Mesothelial cell of epicardium (in vitro differentiated cells): ENCODE data around the gene COMT. TPM values are rescaled to one million over a fixed set of nuclear protein-coding genes. Genes with fewer than 3 reads are reported as not detected.
"Not testable (repeated sequence)": the region's sequence is repeated elsewhere in the genome, so short reads cannot be mapped to it uniquely, and the experiment has no call there.

Experiments used
- DNase-seq, 2 experiments: peaks; one replicate each; pipeline ENCODE4 v3.0.0; 2021; ENCODE audit warnings: low spot score in 2 of 2; ENCODE audit not compliant: unreplicated experiment in 2 of 2
- H3K27ac Mint-ChIP-seq: 2 replicates; pipeline ENCODE4 v1.8.0; 2021; ENCODE audit warnings: mixed read lengths
- H3K27me3 Mint-ChIP-seq: 2 replicates; pipeline ENCODE4 v1.8.0; 2021; ENCODE audit warnings: low read depth, mixed read lengths
- H3K36me3 Mint-ChIP-seq: 2 replicates; pipeline ENCODE4 v1.8.0; 2021; ENCODE audit warnings: mixed read lengths
- H3K4me1 Mint-ChIP-seq: 2 replicates; pipeline ENCODE4 v1.8.0; 2021; ENCODE audit warnings: mixed read lengths
- H3K4me3 Mint-ChIP-seq: 2 replicates; pipeline ENCODE4 v1.8.0; 2021; ENCODE audit warnings: mild to moderate bottlenecking, moderate library complexity, mixed read lengths
- H3K9me3 Mint-ChIP-seq: 2 replicates; pipeline ENCODE4 v1.8.0; 2021; ENCODE audit warnings: mixed read lengths
- CTCF ChIP-seq: fragments of 200-600 bp; sonication (generic); IDR thresholded peaks from one replicate; pipeline ENCODE4 v1.5.0; 2021; ENCODE audit warnings: antibody characterized with exemption; ENCODE audit not compliant: unreplicated experiment
- total RNA-seq: library from RNA; stranded (reverse); gene quantifications from 3 replicates; pipeline ENCODE4 v1.2.1, GENCODE V29; 2021

COMT gene
- total RNA-seq, 1 donor from 2014 or later = 93.5 TPM

- Mint-ChIP-seq H3K4me3 (no peak overlapping the region), H3K4me1 (no peaks in the 10 kb centered on the region), H3K27me3 (no peaks in the 10 kb centered on the region), H3K27ac (no peak overlapping the region), H3K9me3 (no peaks in the 10 kb centered on the region), H3K36me3 (peaks cover 11% of the 10 kb centered on the region)
- no peak for DNase-seq
- TF ChIP-seq CTCF = no peak
Measured at GRCh38 chr22:19921544-19922081, 20.0 kb upstream of the COMT start.

DNA sequence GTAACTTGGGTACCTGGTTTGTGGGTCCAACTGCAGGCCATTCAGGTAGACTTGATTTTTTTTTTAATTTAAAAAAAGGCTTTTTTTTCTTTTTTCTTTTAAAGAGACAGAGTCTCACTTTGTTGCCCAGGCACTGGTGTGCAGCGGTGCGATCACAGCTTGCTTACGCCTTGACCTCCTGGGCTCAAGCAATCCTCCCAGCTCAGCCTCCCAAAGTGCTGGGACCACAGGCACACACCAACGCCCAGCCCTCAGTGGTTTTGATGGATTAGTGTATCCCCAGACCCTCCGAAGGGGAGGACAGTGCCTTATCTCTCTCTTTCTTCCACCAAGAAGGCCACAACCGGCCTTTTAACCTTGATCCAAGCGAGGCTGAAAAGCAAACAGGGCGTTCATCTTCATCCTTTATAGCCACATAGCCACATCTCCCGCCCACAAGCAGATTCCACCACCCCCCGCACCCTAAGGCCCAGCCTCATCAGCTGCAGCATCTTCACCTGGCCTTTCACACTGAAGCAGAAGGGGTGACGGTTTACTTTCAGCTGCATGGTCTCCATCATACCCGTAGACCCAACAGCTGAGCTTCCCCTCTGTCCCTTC, 17.6 kb upstream of the COMT start:
- no peaks in the 10 kb centered on the region for H3K9me3 Mint-ChIP-seq
- no peak overlapping the region for H3K4me3 Mint-ChIP-seq
- no peak overlapping the region for H3K27ac Mint-ChIP-seq
- DNase-seq = no peak
- peaks cover 12% of the 10 kb centered on the region for H3K36me3 Mint-ChIP-seq
- TF ChIP-seq CTCF = no peak
- H3K4me1 Mint-ChIP-seq = no peaks in the 10 kb centered on the region
- no peaks in the 10 kb centered on the region for H3K27me3 Mint-ChIP-seq

- H3K4me3 Mint-ChIP-seq, H3K27ac Mint-ChIP-seq, H3K27me3 Mint-ChIP-seq, H3K4me1 Mint-ChIP-seq, H3K9me3 Mint-ChIP-seq, DNase-seq: not testable (repeated sequence)
- peaks cover 12% of the 10 kb centered on the region for H3K36me3 Mint-ChIP-seq
Measured at GRCh38 chr22:19926028-19926427, 15.5 kb upstream of the COMT start.

GRCh38 chr22:19927696-19928095, 13.9 kb upstream of the COMT start:
- H3K4me3 Mint-ChIP-seq = no peak overlapping the region
- H3K9me3 Mint-ChIP-seq = no peaks in the 10 kb centered on the region
- H3K4me1 Mint-ChIP-seq = no peaks in the 10 kb centered on the region
- H3K36me3 Mint-ChIP-seq = peaks cover 12% of the 10 kb centered on the region
- H3K27ac Mint-ChIP-seq = no peak overlapping the region
- DNase-seq = no peak
- TF ChIP-seq CTCF = no peak
- H3K27me3 Mint-ChIP-seq = no peaks in the 10 kb centered on the region

- Mint-ChIP-seq H3K27ac (no peak overlapping the region), H3K27me3 (no peaks in the 10 kb centered on the region), H3K36me3 (peaks cover 12% of the 10 kb centered on the region), H3K4me3 (no peak overlapping the region), H3K9me3 (no peaks in the 10 kb centered on the region), H3K4me1 (no peaks in the 10 kb centered on the region)
- DNase-seq = no peak
- no peak for TF ChIP-seq CTCF
Measured at GRCh38 chr22:19928207-19928606, 13.4 kb upstream of the COMT start.

- Mint-ChIP-seq H3K27ac (no peak overlapping the region), H3K9me3 (no peaks in the 10 kb centered on the region), H3K4me3 (no peak overlapping the region), H3K4me1 (no peaks in the 10 kb centered on the region), H3K27me3 (no peaks in the 10 kb centered on the region), H3K36me3 (peaks cover 6% of the 10 kb centered on the region)
- no peak for TF ChIP-seq CTCF
- DNase-seq = no peak
Measured at GRCh38 chr22:19929586-19930550, 11.7 kb upstream of the COMT start.
